SK-N-SH (cell line): ENCODE data around the gene BMP6. TPM values are rescaled to one million over a fixed set of nuclear protein-coding genes. Genes with fewer than 3 reads are reported as not detected.
A peak's percentile ranks its signal among the peaks of the same experiment; 100 is the strongest.

Experiments used
- CTCF ChIA-PET: fragments of 300-600, 350-600 bp; formaldehyde crosslinking; extraction: SDS; loops from one replicate; lab custom pipeline; 2021; lab: Yijun Ruan, JAX
- POLR2A ChIA-PET: fragments of 350-600 bp; sonication (Branson Sonifier 250); formaldehyde crosslinking; extraction: SDS; loops from one replicate; lab custom pipeline; 2020; ENCODE audit warnings: antibody characterized with exemption, inconsistent platforms; lab: Yijun Ruan, JAX
- DNase-seq: peaks from one replicate; pipeline ENCODE4 v3.0.0; 2012
- H2AFZ ChIP-seq: fragments of 200-600 bp; sonication (generic); 2 replicates; pipeline ENCODE4 v1.8.1; 2016; ENCODE audit warnings: antibody characterized with exemption, mild to moderate bottlenecking, low read depth
- H3F3A ChIP-seq: fragments of 200-600 bp; sonication (generic); replicated peaks from 2 replicates; pipeline ENCODE3; 2016; ENCODE audit warnings: antibody characterized with exemption, mild to moderate bottlenecking; ENCODE audit not compliant: insufficient read depth
- H3K27ac ChIP-seq, 2 experiments: fragments of 200-500 bp in 1 of 2; fragments of 200-600 bp in 1 of 2; sonication (Bioruptor generic) in 1 of 2; sonication (generic), shearing (Covaris generic) in 1 of 2; 2 replicates each; pipeline versions ENCODE4 v1.5.1 to v1.6.1; 2014 to 2016; ENCODE audit warnings: low read depth in 2 of 2, inconsistent platforms in 1 of 2, low read length in 1 of 2, mild to moderate bottlenecking in 1 of 2, mixed read lengths in 1 of 2
- H3K27me3 ChIP-seq: fragments of 200-600 bp; sonication (generic), shearing (Covaris generic); 2 replicates; pipeline ENCODE4 v1.6.1; 2016; ENCODE audit warnings: mixed run types; ENCODE audit not compliant: insufficient read depth
- H3K36me3 ChIP-seq, 2 experiments: fragments of 200-500 bp in 1 of 2; fragments of 200-600 bp in 1 of 2; sonication (Bioruptor generic) in 1 of 2; sonication (generic) in 1 of 2; replicated peaks in 1 of 2; 2 replicates each; pipeline versions ENCODE3 to v1.5.1; 2014 to 2016; ENCODE audit warnings: low read length in 1 of 2, mild to moderate bottlenecking in 1 of 2; ENCODE audit not compliant: insufficient read depth in 2 of 2, control insufficient read depth in 1 of 2
- H3K4me1 ChIP-seq, 2 experiments: fragments of 200-500 bp in 1 of 2; fragments of 200-600 bp in 1 of 2; sonication (Bioruptor generic) in 1 of 2; sonication (generic), shearing (Covaris generic) in 1 of 2; 2 replicates each; pipeline versions ENCODE4 v1.5.1 to v1.6.1; 2014 to 2016; ENCODE audit warnings: low read depth in 1 of 2, low read length in 1 of 2, mixed run types in 1 of 2; ENCODE audit not compliant: insufficient read depth in 2 of 2, control insufficient read depth in 1 of 2
- H3K4me2 ChIP-seq: fragments of 200-600 bp; sonication (generic), shearing (Covaris generic); 2 replicates; pipeline ENCODE4 v1.6.1; 2017; ENCODE audit warnings: mixed run types
- H3K4me3 ChIP-seq, 2 experiments: fragments of 200-500 bp in 1 of 2; fragments of 200-600 bp in 1 of 2; sonication (Bioruptor generic) in 1 of 2; sonication (generic), shearing (Covaris generic) in 1 of 2; 2 replicates each; pipeline versions ENCODE4 v1.5.1 to v1.8.1; 2014 to 2016; ENCODE audit warnings: low read depth in 2 of 2, inconsistent platforms in 1 of 2, low read length in 1 of 2, mild to moderate bottlenecking in 1 of 2, mixed read lengths in 1 of 2, moderate library complexity in 1 of 2
- H3K79me2 ChIP-seq: fragments of 200-600 bp; sonication (generic); 2 replicates; pipeline ENCODE4 v1.8.1; 2017; ENCODE audit warnings: mild to moderate bottlenecking; ENCODE audit not compliant: insufficient read depth
- H3K9ac ChIP-seq: fragments of 200-600 bp; sonication (generic); 2 replicates; pipeline ENCODE4 v1.6.1; 2017; ENCODE audit warnings: mixed run types
- H3K9me2 ChIP-seq: fragments of 200-600 bp; sonication (generic); 2 replicates; pipeline ENCODE4 v1.6.1; 2017; ENCODE audit warnings: mixed run types
- H3K9me3 ChIP-seq: fragments of 200-600 bp; sonication (generic); 2 replicates; pipeline ENCODE4 v1.6.1; 2017; ENCODE audit warnings: mixed run types, mild to moderate bottlenecking, moderate library complexity
- H4K20me1 ChIP-seq: fragments of 200-600 bp; sonication (generic); 2 replicates; pipeline ENCODE4 v1.6.1; 2017; ENCODE audit warnings: mild to moderate bottlenecking, mixed run types; ENCODE audit not compliant: insufficient read depth
- CTCF ChIP-seq: fragments of 200-600 bp; sonication (generic); IDR thresholded peaks from 2 replicates; pipeline ENCODE4 v1.6.1; 2017; ENCODE audit warnings: antibody characterized with exemption, mild to moderate bottlenecking, moderate library complexity
- ELF1 ChIP-seq: IDR thresholded peaks from 2 replicates; pipeline ENCODE4 v1.4.0; 2012
- FOSL2 ChIP-seq: IDR thresholded peaks from 2 replicates; pipeline ENCODE4 v1.4.0; 2012; ENCODE audit warnings: low read depth, mild to moderate bottlenecking, moderate library complexity, borderline replicate concordance
- FOXM1 ChIP-seq: IDR thresholded peaks from 2 replicates; pipeline ENCODE4 v1.4.0; 2012; ENCODE audit warnings: low read depth, mild to moderate bottlenecking
- GABPA ChIP-seq: IDR thresholded peaks from 2 replicates; pipeline ENCODE4 v1.4.0; 2012; ENCODE audit warnings: low read depth, mild to moderate bottlenecking
- GATA2 ChIP-seq: sonication (generic); formaldehyde crosslinking; IDR thresholded peaks from 2 replicates; pipeline ENCODE4 v1.5.0; 2020; ENCODE audit warnings: mild to moderate bottlenecking, missing genetic modification reagents
- JUND ChIP-seq: IDR thresholded peaks from 2 replicates; pipeline ENCODE4 v1.4.0; 2012
- NFIC ChIP-seq: IDR thresholded peaks from 2 replicates; pipeline ENCODE4 v1.4.0; 2012; ENCODE audit warnings: borderline replicate concordance
- PBX3 ChIP-seq: IDR thresholded peaks from 2 replicates; pipeline ENCODE4; 2012
- POLR2AphosphoS5 ChIP-seq: IDR thresholded peaks from 2 replicates; pipeline ENCODE4 v1.6.1; 2012; ENCODE audit warnings: low read depth, low read length
- RAD21 ChIP-seq: IDR thresholded peaks from 2 replicates; pipeline ENCODE4 v1.6.1; 2012; ENCODE audit warnings: mild to moderate bottlenecking, low read length
- REST ChIP-seq: IDR thresholded peaks from 2 replicates; pipeline ENCODE4 v1.6.1; 2012; ENCODE audit warnings: mild to moderate bottlenecking, low read depth, low read length, moderate library complexity
- RFX5 ChIP-seq: IDR thresholded peaks from 2 replicates; pipeline ENCODE4 v1.6.1; 2012; ENCODE audit warnings: mild to moderate bottlenecking, improper control_type of control experiment, low read length
- RXRA ChIP-seq: IDR thresholded peaks from 2 replicates; pipeline ENCODE4 v1.4.0; 2012; ENCODE audit warnings: low read depth, mild to moderate bottlenecking, borderline replicate concordance
- SIN3A ChIP-seq: IDR thresholded peaks from 2 replicates; pipeline ENCODE4 v1.6.1; 2012; ENCODE audit warnings: low read depth, mild to moderate bottlenecking, low read length, moderate library complexity, borderline replicate concordance
- SMC3 ChIP-seq: IDR thresholded peaks from 2 replicates; pipeline ENCODE4 v1.6.1; 2012; ENCODE audit warnings: low read depth, low read length, improper control_type of control experiment
- TAF1 ChIP-seq: IDR thresholded peaks from 2 replicates; pipeline ENCODE4 v1.6.1; 2012; ENCODE audit warnings: low read depth, mild to moderate bottlenecking, low read length, moderate library complexity, borderline replicate concordance
- TCF12 ChIP-seq: IDR thresholded peaks from 2 replicates; pipeline ENCODE4 v1.4.0; 2012
- TEAD4 ChIP-seq: IDR thresholded peaks from 2 replicates; pipeline ENCODE4 v1.4.0; 2012; ENCODE audit warnings: mild to moderate bottlenecking, borderline replicate concordance; ENCODE audit not compliant: insufficient read depth
- USF1 ChIP-seq: IDR thresholded peaks from 2 replicates; pipeline ENCODE4 v1.4.0; 2012; ENCODE audit warnings: low read depth, borderline replicate concordance
- USF2 ChIP-seq: fragments of 150-350 bp; IDR thresholded peaks from 2 replicates; pipeline ENCODE4 v1.6.1; 2017; ENCODE audit warnings: antibody characterized with exemption, low read length, low read depth, borderline replicate concordance
- ZBTB33 ChIP-seq: IDR thresholded peaks from 2 replicates; pipeline ENCODE4 v1.4.0; 2012; ENCODE audit warnings: low read depth, borderline replicate concordance
- WGBS: methylation state at CpG from one replicate; pipeline ENCODE4 v1.1.6; 2017; ENCODE audit warnings: low lambda C conversion rate; 5-methylcytosine and 5-hydroxymethylcytosine counted together
- polyA plus RNA-seq, 3 experiments: library from polyadenylated mRNA; depleted of rRNA; stranded (reverse); fragments of >200 nt; gene quantifications; 2 replicates each; pipeline ENCODE4 v1.2.3, GENCODE V29; 2012

The BMP6 gene
- polyA plus RNA-seq, 1 of the 3 experiments (the other 2 are of a cell fraction) = not detected

- no peaks in the 10 kb centered on the region for H3K36me3 ChIP-seq
- POLR2A ChIA-PET = no interaction called here
- H3K79me2 ChIP-seq = no peaks in the 10 kb centered on the region
- DNase-seq = no peak
- no peaks in the 10 kb centered on the region for H4K20me1 ChIP-seq
- H3F3A ChIP-seq = peaks cover 10% of the 10 kb centered on the region
- H3K4me2 ChIP-seq = peak overlapping the region; percentile 64
- H2AFZ ChIP-seq = peak overlapping the region; percentile 76
- no peaks in the 10 kb centered on the region for H3K27me3 ChIP-seq
- H3K4me3 ChIP-seq = peak overlapping the region in 1 of 2 experiments; percentile 56; a peak in 2 of 4 replicates
- no peaks in the 10 kb centered on the region for H3K9me2 ChIP-seq
- TF ChIP-seq GABPA (no peak), SMC3 (no peak), RFX5 (no peak), RXRA (no peak), USF2 (no peak), NFIC (no peak; the same call in 1 of the 2 replicates), ZBTB33 (no peak), TCF12 (peak; percentile 49), FOXM1 (no peak), JUND (peak; percentile 26; the same call in 1 of the 2 replicates), GATA2 (CRISPR knock-in tag) (no peak), TAF1 (no peak), USF1 (no peak), REST (no peak), POLR2AphosphoS5 (no peak), CTCF (no peak), FOSL2 (peak; percentile 33; the same call in 1 of the 2 replicates), RAD21 (no peak), PBX3 (no peak), SIN3A (no peak), TEAD4 (no peak), ELF1 (no peak)
- TF ChIP-seq, all 33 proteins: peak for 3
- H3K9me3 ChIP-seq = no peaks in the 10 kb centered on the region
- H3K27ac ChIP-seq = peak overlapping the region in 1 of 2 experiments; percentile 50; a peak in 2 of 4 replicates
- WGBS = 8% methylated on average over 12 of the region's 12 CpGs
- CTCF ChIA-PET = no interaction called here
- peak overlapping the region; percentile 24; the same call in 1 of the 2 replicates for H3K9ac ChIP-seq
- no peaks in the 10 kb centered on the region for H3K4me1 ChIP-seq
Measured at GRCh38 chr6:7697820-7698623, 27.9 kb upstream of the BMP6 start.
